Left kidney (tissue), 2 donors: ENCODE measurements around the gene TRIM28. TPM values are rescaled to one million over a fixed set of nuclear protein-coding genes. Genes with fewer than 3 reads are reported as not detected.
"Not testable (repeated sequence)": the region's sequence is repeated elsewhere in the genome, so short reads cannot be mapped to it uniquely, and the experiment has no call there.

Experiments used
- DNase-seq: peaks from one replicate; pipeline ENCODE4 v3.0.0-alpha.2; 2013
- polyA plus RNA-seq: library from polyadenylated mRNA; unstranded; fragments of 120-200 nt; gene quantifications from one replicate; pipeline ENCODE4 v1.2.1, GENCODE V29; 2013; ENCODE audit not compliant: insufficient read length

The TRIM28 gene
- polyA plus RNA-seq, 1 donor = 706 TPM

- DNase-seq = peak; percentile 92
Measured at GRCh38 chr19:58575183-58576041, 31.5 kb downstream of the TRIM28 start.

DNA sequence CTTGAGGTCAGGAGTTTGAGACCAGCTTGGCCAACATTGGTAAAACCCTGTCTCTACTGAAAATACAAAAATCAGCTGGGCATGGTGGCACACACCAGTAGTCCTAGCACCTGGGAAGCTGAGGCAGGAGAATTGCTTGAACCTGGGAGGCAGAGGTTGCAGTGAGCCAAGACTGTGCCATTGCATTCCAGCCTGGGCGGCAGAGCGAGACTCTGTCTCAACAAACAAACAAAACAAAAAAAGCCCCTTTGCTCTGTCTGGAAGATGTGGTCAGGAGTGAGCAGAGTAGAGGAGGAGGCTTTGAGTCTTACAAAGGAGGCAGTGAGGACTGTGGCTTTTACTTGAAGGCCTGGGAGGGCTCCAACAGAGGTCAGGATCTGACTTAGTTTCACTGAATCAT is 33.7 kb downstream of the TRIM28 start:
- DNase-seq = not testable (repeated sequence)

DNA sequence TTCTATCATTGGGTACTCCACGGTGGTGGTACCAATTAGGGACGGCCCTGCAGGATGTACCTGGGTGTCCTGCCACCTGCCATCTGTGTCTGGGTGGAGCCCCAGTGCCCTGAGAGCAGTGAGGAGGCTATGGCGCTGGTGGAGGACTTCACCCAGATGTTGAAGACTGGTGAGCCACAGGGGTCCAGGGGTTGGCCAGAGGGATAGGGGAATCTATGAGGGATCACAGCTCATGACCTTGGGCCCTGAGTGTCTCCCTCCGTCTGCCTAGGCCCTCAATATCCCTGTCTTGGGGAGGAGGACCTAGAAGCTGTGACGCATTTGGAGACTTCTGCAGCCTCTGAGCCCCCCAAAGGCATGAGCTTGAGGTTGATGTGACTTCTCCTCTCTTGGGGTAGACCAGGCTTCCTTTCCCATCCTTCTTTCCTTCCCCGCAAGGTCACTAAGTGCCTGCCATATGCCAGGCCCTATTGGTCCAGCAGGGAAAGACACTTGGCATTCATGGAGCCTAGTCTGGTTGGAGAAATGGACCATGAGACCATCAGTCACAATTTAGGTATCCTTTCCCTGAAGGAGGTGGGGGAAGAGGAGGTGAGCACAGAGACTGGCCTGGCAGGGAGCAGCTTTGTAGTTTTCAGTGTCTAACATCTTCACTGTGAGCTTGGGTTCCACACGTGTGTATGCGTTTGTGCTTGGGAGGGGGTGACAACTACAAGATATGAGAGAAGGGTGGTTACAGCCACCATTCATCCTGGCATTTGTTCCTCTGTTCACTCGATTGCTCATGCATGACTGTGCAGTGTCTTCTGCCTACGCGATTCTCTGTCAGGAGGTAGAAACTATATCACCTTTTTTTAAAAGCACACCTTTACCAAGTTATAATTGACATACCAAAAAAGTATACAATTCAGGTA is 34.4 kb downstream of the TRIM28 start:
- DNase-seq = no peak

DNA sequence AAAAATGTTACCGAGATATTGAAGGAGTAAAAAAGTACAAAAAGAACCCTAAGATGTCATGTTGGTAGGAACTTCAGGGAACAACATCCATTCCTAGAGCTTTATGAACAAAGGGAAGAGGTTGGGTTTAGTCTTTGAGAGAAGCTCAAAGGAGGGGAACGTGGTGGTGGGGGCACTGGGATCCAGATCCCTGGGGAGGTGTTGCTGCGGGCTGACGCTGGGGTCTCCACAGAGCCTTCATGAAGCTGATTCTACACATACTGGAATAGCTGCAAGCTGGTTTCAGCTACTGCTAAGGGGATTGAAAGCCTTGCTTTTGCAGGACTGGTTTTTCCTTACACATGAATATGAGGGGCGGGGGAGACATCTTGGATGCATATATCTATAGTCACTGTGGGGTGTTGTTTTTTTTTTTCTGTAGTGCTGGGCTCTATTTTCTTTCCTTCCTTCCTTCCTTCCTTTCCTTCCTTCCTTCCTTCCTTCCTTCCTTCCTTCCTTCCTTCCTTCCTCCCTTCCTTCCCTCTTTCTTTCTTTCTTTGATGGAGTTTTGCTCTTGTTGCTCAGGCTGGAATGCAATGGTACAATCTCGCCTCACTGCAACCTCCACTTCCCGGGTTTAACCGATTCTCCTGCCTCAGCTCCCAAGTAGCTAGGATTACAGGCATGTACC is 35.7 kb downstream of the TRIM28 start:
- no peak for DNase-seq

- peak; percentile 85 for DNase-seq
Measured at GRCh38 chr19:58581227-58582141, 37.6 kb downstream of the TRIM28 start.

DNA sequence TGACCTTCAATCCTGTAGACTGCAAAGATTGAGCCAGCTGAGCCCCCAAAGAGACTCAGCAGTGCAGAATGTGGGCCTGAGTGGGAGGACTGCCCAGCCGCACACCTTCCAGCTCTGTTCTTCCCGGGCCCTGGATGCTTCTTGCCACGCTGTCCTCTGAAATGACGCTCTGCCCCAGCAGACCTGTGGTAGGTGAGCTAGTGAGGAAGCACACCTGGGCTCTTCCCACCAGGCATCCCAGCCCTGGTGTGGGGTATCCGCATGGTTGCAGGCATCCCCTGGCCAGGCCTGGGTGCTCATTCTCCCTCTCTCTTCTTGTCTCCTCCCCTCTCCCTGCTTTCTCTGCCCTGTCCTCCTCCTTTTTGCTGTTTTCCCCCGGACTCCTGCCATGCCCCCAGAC is 39.1 kb downstream of the TRIM28 start:
- no peak for DNase-seq

- no peak for DNase-seq
Measured at GRCh38 chr19:58584498-58585441, 40.9 kb downstream of the TRIM28 start.

- DNase-seq = no peak
Measured at GRCh38 chr19:58585442-58586132, 41.7 kb downstream of the TRIM28 start.

DNA sequence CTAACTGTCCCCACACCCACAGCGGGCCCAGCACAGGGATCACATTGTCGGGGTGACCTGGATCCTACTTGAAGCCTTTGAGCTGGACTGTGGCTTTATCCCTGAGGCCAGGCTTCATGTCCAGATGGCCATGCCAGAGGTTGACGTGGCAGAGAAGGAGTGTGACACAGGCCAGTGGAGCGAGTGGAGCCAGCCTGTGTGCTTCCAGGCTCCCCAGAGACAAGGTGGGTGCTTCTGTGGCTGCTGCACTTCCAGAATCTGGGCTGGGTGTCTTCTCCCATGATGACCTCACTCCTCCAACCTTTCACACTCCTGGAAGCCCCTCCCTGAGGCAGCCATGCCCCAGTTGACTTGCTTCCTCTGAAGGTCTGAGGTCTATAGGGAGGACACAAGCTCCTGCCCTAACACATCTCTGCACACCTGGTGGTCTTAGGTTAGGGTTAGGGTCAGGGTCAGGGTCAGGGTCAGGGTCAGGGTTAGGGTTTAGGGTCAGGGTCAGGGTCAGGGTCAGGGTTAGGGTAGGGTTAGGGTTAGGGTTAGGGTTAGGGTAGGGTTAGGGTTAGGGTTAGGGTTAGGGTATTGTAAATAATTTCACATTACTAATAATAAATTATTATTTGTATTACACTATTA is 42.4 kb downstream of the TRIM28 start:
- DNase-seq = no peak

Other genes starting within 250 kb of the TRIM28 start
- 58.1 TPM for gene ERVK3-1, start 238.7 kb upstream of the TRIM28 start, polyA plus RNA-seq
- gene ZSCAN22, start 217.1 kb upstream of the TRIM28 start, polyA plus RNA-seq = 4.1 TPM
- gene A1BG, start 190.6 kb upstream of the TRIM28 start, polyA plus RNA-seq = 0.57 TPM
- 4.2 TPM for gene ZNF497, start 181.3 kb upstream of the TRIM28 start, polyA plus RNA-seq
- 3.1 TPM for gene ZNF837, start 163.0 kb upstream of the TRIM28 start, polyA plus RNA-seq
- 819 TPM for gene RPS5, start 156.8 kb upstream of the TRIM28 start, polyA plus RNA-seq
- gene RNF225, start 148.4 kb upstream of the TRIM28 start, polyA plus RNA-seq = not detected
- gene ZNF584, start 135.4 kb upstream of the TRIM28 start, polyA plus RNA-seq = 11.7 TPM
- 16.7 TPM for gene ZNF132, start 103.9 kb upstream of the TRIM28 start, polyA plus RNA-seq
- gene ZNF324B, start 92.4 kb upstream of the TRIM28 start, polyA plus RNA-seq = 5.4 TPM
- 9.1 TPM for gene ZNF324, start 77.0 kb upstream of the TRIM28 start, polyA plus RNA-seq
- 14.1 TPM for gene ZNF446, start 67.7 kb upstream of the TRIM28 start, polyA plus RNA-seq
- 9.9 TPM for gene SLC27A5, start 32.1 kb upstream of the TRIM28 start, polyA plus RNA-seq
- gene ZBTB45, start 24.3 kb upstream of the TRIM28 start, polyA plus RNA-seq = 9.1 TPM
- 101 TPM for gene CHMP2A, start 11.0 kb downstream of the TRIM28 start, polyA plus RNA-seq
- 95.9 TPM for gene UBE2M, start 14.5 kb downstream of the TRIM28 start, polyA plus RNA-seq
- gene MZF1, start 29.3 kb downstream of the TRIM28 start, polyA plus RNA-seq = 50.1 TPM